ENCODE measurements around the gene SLC2A1. TPM values are rescaled to one million over a fixed set of nuclear protein-coding genes. Genes with fewer than 3 reads are reported as not detected.
A peak's percentile ranks its signal among the peaks of the same experiment; 100 is the strongest.

The SLC2A1 gene
- total and polyA plus RNA-seq, 2 of the 13 experiments (the other 11 are each of a cell fraction or from before 2014, with no cell fraction given), result 125 to 423 TPM

DNA sequence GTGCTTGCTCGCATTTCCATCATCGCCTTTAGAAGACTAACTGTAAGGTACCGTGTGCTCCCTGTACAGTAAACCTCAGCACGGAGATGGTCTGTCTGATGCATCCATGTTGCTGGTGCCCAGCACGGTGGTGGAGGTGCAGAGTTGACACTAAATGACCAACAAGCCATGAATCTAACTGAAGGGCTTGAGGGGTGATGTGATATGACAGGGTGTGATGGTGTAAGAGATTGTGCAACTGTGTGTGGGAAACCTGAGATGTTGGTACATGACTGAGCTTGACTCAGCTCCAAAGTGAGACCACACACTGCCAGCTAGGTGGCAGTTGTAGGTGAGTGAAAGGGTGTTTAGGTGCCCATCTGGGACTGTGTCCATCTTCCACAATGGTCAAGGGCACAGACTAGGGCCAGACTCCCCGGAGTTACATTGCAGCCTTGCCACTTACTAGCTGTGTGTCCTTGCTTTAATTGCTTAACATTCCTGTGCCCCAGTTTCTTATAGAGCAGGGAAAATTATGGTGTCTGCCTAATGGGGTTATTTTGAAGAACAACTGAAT is 21.4 kb downstream of the SLC2A1 start (continued):
- TF ChIP-seq, protein P1, sequence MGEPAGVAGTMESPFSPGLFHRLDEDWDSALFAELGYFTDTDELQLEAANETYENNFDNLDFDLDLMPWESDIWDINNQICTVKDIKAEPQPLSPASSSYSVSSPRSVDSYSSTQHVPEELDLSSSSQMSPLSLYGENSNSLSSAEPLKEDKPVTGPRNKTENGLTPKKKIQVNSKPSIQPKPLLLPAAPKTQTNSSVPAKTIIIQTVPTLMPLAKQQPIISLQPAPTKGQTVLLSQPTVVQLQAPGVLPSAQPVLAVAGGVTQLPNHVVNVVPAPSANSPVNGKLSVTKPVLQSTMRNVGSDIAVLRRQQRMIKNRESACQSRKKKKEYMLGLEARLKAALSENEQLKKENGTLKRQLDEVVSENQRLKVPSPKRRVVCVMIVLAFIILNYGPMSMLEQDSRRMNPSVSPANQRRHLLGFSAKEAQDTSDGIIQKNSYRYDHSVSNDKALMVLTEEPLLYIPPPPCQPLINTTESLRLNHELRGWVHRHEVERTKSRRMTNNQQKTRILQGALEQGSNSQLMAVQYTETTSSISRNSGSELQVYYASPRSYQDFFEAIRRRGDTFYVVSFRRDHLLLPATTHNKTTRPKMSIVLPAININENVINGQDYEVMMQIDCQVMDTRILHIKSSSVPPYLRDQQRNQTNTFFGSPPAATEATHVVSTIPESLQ (CRISPR knock-in tag; conservative IDR thresholded peaks at IDR 0.05), result no peak
- 0 out of 2 replicates have a peak, but pooled peaks have one; percentile 12 for TF ChIP-seq ETV5 (CRISPR knock-in tag; IDR thresholded peaks at IDR 0.05; ENCODE audit: borderline replicate concordance)
- TF ChIP-seq NFIC (IDR thresholded peaks at IDR 0.05; ENCODE audit: low read length), result no peak
- no peak for TF ChIP-seq NONO (IDR thresholded peaks at IDR 0.05)
- 0 out of 2 replicates have a peak, but pooled peaks have one; percentile 19 for TF ChIP-seq NONO (CRISPR knock-in tag; conservative IDR thresholded peaks at IDR 0.05)
- TF ChIP-seq SAP130 (CRISPR knock-in tag; IDR thresholded peaks at IDR 0.05; ENCODE audit: low read depth), result no peak
- no peak for TF ChIP-seq ARID4A (CRISPR knock-in tag; IDR thresholded peaks at IDR 0.05; ENCODE audit: borderline replicate concordance)
- TF ChIP-seq ZNF562 (CRISPR knock-in tag; IDR thresholded peaks at IDR 0.05; ENCODE audit: borderline replicate concordance), result 0 out of 2 replicates have a peak, but pooled peaks have one; percentile 43
- TF ChIP-seq, protein P2, sequence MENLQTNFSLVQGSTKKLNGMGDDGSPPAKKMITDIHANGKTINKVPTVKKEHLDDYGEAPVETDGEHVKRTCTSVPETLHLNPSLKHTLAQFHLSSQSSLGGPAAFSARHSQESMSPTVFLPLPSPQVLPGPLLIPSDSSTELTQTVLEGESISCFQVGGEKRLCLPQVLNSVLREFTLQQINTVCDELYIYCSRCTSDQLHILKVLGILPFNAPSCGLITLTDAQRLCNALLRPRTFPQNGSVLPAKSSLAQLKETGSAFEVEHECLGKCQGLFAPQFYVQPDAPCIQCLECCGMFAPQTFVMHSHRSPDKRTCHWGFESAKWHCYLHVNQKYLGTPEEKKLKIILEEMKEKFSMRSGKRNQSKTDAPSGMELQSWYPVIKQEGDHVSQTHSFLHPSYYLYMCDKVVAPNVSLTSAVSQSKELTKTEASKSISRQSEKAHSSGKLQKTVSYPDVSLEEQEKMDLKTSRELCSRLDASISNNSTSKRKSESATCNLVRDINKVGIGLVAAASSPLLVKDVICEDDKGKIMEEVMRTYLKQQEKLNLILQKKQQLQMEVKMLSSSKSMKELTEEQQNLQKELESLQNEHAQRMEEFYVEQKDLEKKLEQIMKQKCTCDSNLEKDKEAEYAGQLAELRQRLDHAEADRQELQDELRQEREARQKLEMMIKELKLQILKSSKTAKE (CRISPR knock-in tag; IDR thresholded peaks at IDR 0.05; ENCODE audit: borderline replicate concordance), result no peak
- 0 out of 2 replicates have a peak, but pooled peaks have one; percentile 15 for TF ChIP-seq ZC3H13 (CRISPR knock-in tag; IDR thresholded peaks at IDR 0.05)
- TF ChIP-seq BCL6 (CRISPR knock-in tag; IDR thresholded peaks at IDR 0.05), result no peak
- TF ChIP-seq JDP2 (CRISPR knock-in tag; IDR thresholded peaks at IDR 0.05; ENCODE audit: borderline replicate concordance), result no peak
- no peak for TF ChIP-seq ZSCAN29 (CRISPR knock-in tag; conservative IDR thresholded peaks at IDR 0.05)
- TF ChIP-seq CEBPB (IDR thresholded peaks at IDR 0.05; ENCODE audit: borderline replicate concordance, low read depth, low read length), result peak; percentile 93
- 0 out of 2 replicates have a peak, but pooled peaks have one; percentile 5 for TF ChIP-seq POLR2G (IDR thresholded peaks at IDR 0.05; ENCODE audit: low read depth, low read length)
- TF ChIP-seq, protein P3, sequence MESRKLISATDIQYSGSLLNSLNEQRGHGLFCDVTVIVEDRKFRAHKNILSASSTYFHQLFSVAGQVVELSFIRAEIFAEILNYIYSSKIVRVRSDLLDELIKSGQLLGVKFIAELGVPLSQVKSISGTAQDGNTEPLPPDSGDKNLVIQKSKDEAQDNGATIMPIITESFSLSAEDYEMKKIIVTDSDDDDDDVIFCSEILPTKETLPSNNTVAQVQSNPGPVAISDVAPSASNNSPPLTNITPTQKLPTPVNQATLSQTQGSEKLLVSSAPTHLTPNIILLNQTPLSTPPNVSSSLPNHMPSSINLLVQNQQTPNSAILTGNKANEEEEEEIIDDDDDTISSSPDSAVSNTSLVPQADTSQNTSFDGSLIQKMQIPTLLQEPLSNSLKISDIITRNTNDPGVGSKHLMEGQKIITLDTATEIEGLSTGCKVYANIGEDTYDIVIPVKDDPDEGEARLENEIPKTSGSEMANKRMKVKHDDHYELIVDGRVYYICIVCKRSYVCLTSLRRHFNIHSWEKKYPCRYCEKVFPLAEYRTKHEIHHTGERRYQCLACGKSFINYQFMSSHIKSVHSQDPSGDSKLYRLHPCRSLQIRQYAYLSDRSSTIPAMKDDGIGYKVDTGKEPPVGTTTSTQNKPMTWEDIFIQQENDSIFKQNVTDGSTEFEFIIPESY (CRISPR knock-in tag; IDR thresholded peaks at IDR 0.05), result 0 out of 2 replicates have a peak, but pooled peaks have one; percentile 24
- TF ChIP-seq GLI4 (CRISPR knock-in tag; IDR thresholded peaks at IDR 0.05; ENCODE audit: borderline replicate concordance), result no peak
